Measurements from ENCODE around the gene CUX1.

CUX1 gene

GRCh38 chr7:102232611-102233286 lies 415.3 kb downstream of the CUX1 start:
- Histone ChIP-seq H3K4me3 (ENCODE audit: low read depth, low read length) (no peak overlapping the region), H3K27me3 (no peaks in the 10 kb centered on the region), H3K4me1 (0 out of 2 replicates have a peak, but pooled peaks cover 2% of the 10 kb centered on the region), H3K9me3 (no peaks in the 10 kb centered on the region), H3K36me3 (peaks cover 18% of the 10 kb centered on the region)
- no peak for DNase-seq
- no peak for TF ChIP-seq CTCF (IDR thresholded peaks at IDR 0.05; ENCODE audit: low read depth, low read length)

GRCh38 chr7:102234131-102234530 lies 416.7 kb downstream of the CUX1 start:
- no peak overlapping the region for H3K4me3 ChIP-seq (ENCODE audit: low read depth, low read length)
- H3K9me3 ChIP-seq: no peaks in the 10 kb centered on the region
- H3K27me3 ChIP-seq: no peaks in the 10 kb centered on the region
- 0 out of 2 replicates have a peak, but pooled peaks cover 2% of the 10 kb centered on the region for H3K4me1 ChIP-seq
- TF ChIP-seq CTCF (IDR thresholded peaks at IDR 0.05; ENCODE audit: low read depth, low read length): no peak
- no peak for DNase-seq
- peaks cover 7% of the 10 kb centered on the region for H3K36me3 ChIP-seq

GRCh38 chr7:102234801-102235550 lies 417.6 kb downstream of the CUX1 start:
- no peak for TF ChIP-seq CTCF (IDR thresholded peaks at IDR 0.05; ENCODE audit: low read depth, low read length)
- 0 out of 2 replicates have a peak, but pooled peaks cover 2% of the 10 kb centered on the region for H3K4me1 ChIP-seq
- H3K36me3 ChIP-seq: peaks cover 7% of the 10 kb centered on the region

GRCh38 chr7:102236102-102236501 lies 418.7 kb downstream of the CUX1 start:
- Histone ChIP-seq H3K9me3 (no peaks in the 10 kb centered on the region), H3K4me3 (ENCODE audit: low read depth, low read length) (no peak overlapping the region), H3K36me3 (peaks cover 16% of the 10 kb centered on the region), H3K27me3 (no peaks in the 10 kb centered on the region), H3K4me1 (0 out of 2 replicates have a peak, but pooled peaks cover 2% of the 10 kb centered on the region)
- no peak for DNase-seq
- no peak for TF ChIP-seq CTCF (IDR thresholded peaks at IDR 0.05; ENCODE audit: low read depth, low read length)

More at GRCh38 chr7:102234801-102235550, 417.6 kb downstream of the CUX1 start:
- Histone ChIP-seq H3K9me3 (no peaks in the 10 kb centered on the region), H3K4me3 (ENCODE audit: low read depth, low read length) (no peak overlapping the region), H3K27me3 (no peaks in the 10 kb centered on the region)
- DNase-seq: no peak

GRCh38 chr7:102236592-102237287 lies 419.3 kb downstream of the CUX1 start:
- peak; percentile 76 for DNase-seq
- Histone ChIP-seq H3K4me3 (ENCODE audit: low read depth, low read length) (no peak overlapping the region), H3K4me1 (0 out of 2 replicates have a peak, but pooled peaks cover 2% of the 10 kb centered on the region), H3K27me3 (no peaks in the 10 kb centered on the region), H3K9me3 (no peaks in the 10 kb centered on the region), H3K36me3 (peaks cover 20% of the 10 kb centered on the region)
- peak; percentile 85 for TF ChIP-seq CTCF (IDR thresholded peaks at IDR 0.05; ENCODE audit: low read depth, low read length)

Data from BE2C (cell line).